MM.1S (cell line): Measurements from ENCODE around the gene BMX.

Experiments used
- DNase-seq: peaks from one replicate; pipeline ENCODE4 v3.0.0-alpha.2; 2015
- H2AFZ ChIP-seq: fragments of 300-600 bp; sonication (generic); 2 replicates; pipeline ENCODE4 v1.6.0; 2016; ENCODE audit warnings: antibody characterized with exemption, low read length
- H3F3A ChIP-seq: fragments of 300-600 bp; sonication (generic); 2 replicates; pipeline ENCODE4 v1.6.1; 2016; ENCODE audit warnings: mild to moderate bottlenecking, antibody characterized with exemption, low read length, moderate library complexity, mixed read lengths; ENCODE audit not compliant: insufficient read depth
- H3K27ac ChIP-seq: fragments of 300-600 bp; sonication (generic); 2 replicates; pipeline ENCODE4 v1.5.1; 2016; ENCODE audit warnings: mild to moderate bottlenecking, low read length
- H3K27me3 ChIP-seq: fragments of 300-600 bp; sonication (generic); replicated peaks from 2 replicates; pipeline ENCODE4 v1.6.0; 2016; ENCODE audit warnings: low read length; ENCODE audit not compliant: insufficient read depth
- H3K36me3 ChIP-seq: fragments of 300-600 bp; sonication (generic); replicated peaks from 2 replicates; pipeline ENCODE4 v1.6.1; 2016; ENCODE audit warnings: mild to moderate bottlenecking, low read length, mixed read lengths; ENCODE audit not compliant: insufficient read depth
- H3K4me1 ChIP-seq: fragments of 300-600 bp; sonication (generic); 2 replicates; pipeline ENCODE4 v1.6.1; 2016; ENCODE audit warnings: low read length, mixed read lengths
- H3K4me2 ChIP-seq: fragments of 300-600 bp; sonication (generic); 2 replicates; pipeline ENCODE4 v1.6.0; 2016; ENCODE audit warnings: low read depth, low read length
- H3K4me3 ChIP-seq: fragments of 300-600 bp; sonication (generic); 2 replicates; pipeline ENCODE4 v1.5.1; 2016; ENCODE audit warnings: low read length, mixed read lengths
- H3K79me2 ChIP-seq: fragments of 300-600 bp; sonication (generic); 2 replicates; pipeline ENCODE4 v1.6.1; 2016; ENCODE audit warnings: mixed run types, low read length, mixed read lengths
- H3K9ac ChIP-seq: fragments of 300-600 bp; sonication (generic); 2 replicates; pipeline ENCODE4 v1.6.1; 2016; ENCODE audit warnings: low read length, mixed read lengths
- H3K9me2 ChIP-seq: fragments of 300-600 bp; sonication (generic); replicated peaks from 2 replicates; pipeline ENCODE4 v1.6.1; 2016; ENCODE audit warnings: mild to moderate bottlenecking, low read length, mixed read lengths; ENCODE audit not compliant: insufficient read depth
- H3K9me3 ChIP-seq: fragments of 300-600 bp; sonication (generic); replicated peaks from 2 replicates; pipeline ENCODE4 v1.6.1; 2016; ENCODE audit warnings: mild to moderate bottlenecking, low read length, mixed read lengths; ENCODE audit not compliant: insufficient read depth
- H4K20me1 ChIP-seq: fragments of 300-600 bp; sonication (generic); 2 replicates; pipeline ENCODE4 v1.6.1; 2016; ENCODE audit warnings: mild to moderate bottlenecking, low read length, moderate library complexity, mixed read lengths; ENCODE audit not compliant: insufficient read depth
- CTCF ChIP-seq: fragments of 300-600 bp; sonication (generic); IDR thresholded peaks from 2 replicates; pipeline ENCODE4 v1.5.1; 2016; ENCODE audit warnings: antibody characterized with exemption, low read length, mixed read lengths
- EZH2 ChIP-seq: fragments of 300-600 bp; sonication (generic); optimal IDR thresholded peaks from 2 replicates; pipeline ENCODE3; 2017; ENCODE audit warnings: low read depth, mild to moderate bottlenecking, antibody characterized with exemption, low read length, mixed read lengths
- EZH2phosphoT487 ChIP-seq: fragments of 300-600 bp; sonication (generic); IDR thresholded peaks from 2 replicates; pipeline ENCODE4 v1.6.1; 2018; ENCODE audit warnings: antibody characterized with exemption, low read length

Gene BMX

DNA sequence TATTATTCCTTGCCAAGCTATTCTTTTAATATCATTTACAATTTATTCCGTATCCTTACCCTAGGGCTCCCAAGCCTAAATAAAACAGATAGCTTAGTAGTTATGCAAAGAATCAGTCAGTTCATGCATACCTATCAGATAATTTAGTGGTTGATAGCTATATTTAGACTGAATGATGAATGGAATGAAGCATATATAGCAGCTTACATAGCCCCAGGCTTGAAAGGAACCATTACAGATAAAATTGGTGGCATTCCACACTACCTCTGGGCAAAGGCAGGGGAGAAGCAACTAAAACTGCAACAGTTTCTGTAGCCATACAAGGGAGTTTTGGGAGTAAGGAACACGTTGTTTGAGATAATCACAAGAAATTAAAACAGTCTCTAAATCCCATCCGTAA lies 97.4 kb downstream of the BMX start:
- H3K36me3 ChIP-seq = no peaks in the 10 kb centered on the region
- no peak overlapping the region for H3K4me2 ChIP-seq
- no peak for TF ChIP-seq EZH2
- H3K9ac ChIP-seq = no peak overlapping the region
- H3K9me3 ChIP-seq = no peaks in the 10 kb centered on the region
- no peaks in the 10 kb centered on the region for H3K4me1 ChIP-seq
- DNase-seq = no peak
- no peaks in the 10 kb centered on the region for H4K20me1 ChIP-seq
- H3K27ac ChIP-seq = no peak overlapping the region
- no peak overlapping the region for H2AFZ ChIP-seq
- H3K79me2 ChIP-seq = no peaks in the 10 kb centered on the region
- no peaks in the 10 kb centered on the region for H3K27me3 ChIP-seq
- no peaks in the 10 kb centered on the region for H3F3A ChIP-seq
- no peak overlapping the region for H3K4me3 ChIP-seq
- no peaks in the 10 kb centered on the region for H3K9me2 ChIP-seq

- H3K4me3 ChIP-seq = no peak overlapping the region
- H3K4me2 ChIP-seq = no peak overlapping the region
- H4K20me1 ChIP-seq = no peaks in the 10 kb centered on the region
- no peak for DNase-seq
- no peaks in the 10 kb centered on the region for H3F3A ChIP-seq
- no peaks in the 10 kb centered on the region for H3K9me2 ChIP-seq
- no peak overlapping the region for H2AFZ ChIP-seq
- H3K9me3 ChIP-seq = no peaks in the 10 kb centered on the region
- no peak overlapping the region for H3K9ac ChIP-seq
- no peaks in the 10 kb centered on the region for H3K4me1 ChIP-seq
- H3K36me3 ChIP-seq = no peaks in the 10 kb centered on the region
- H3K27ac ChIP-seq = no peak overlapping the region
- no peaks in the 10 kb centered on the region for H3K79me2 ChIP-seq
- TF ChIP-seq EZH2 (no peak), CTCF (no peak), EZH2phosphoT487 (no peak)
- H3K27me3 ChIP-seq = no peaks in the 10 kb centered on the region
These were observed 98.9 kb downstream of the BMX start for GRCh38 chrX:15599461-15599860.

DNA sequence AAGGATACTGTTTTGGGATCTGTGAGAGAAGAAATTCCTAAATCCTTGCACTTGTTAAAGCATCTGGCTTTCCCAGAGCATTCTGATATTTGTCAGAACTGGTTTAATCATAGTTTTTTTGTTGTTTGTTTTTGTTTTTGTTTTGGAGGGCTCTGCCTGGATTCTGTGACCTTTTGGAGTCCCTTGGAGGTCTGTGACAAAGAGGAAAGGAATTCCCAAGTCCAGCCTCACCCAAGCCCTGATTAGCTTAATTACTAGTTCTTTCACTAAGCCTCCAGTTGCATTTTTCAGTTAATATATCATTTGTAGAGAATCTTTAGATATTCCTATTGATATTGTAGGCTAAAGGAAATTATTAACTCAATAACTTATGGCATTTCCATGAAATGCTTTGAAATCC lies 99.4 kb downstream of the BMX start:
- Histone ChIP-seq H2AFZ (no peak overlapping the region), H3K27ac (no peak overlapping the region), H4K20me1 (no peaks in the 10 kb centered on the region), H3K79me2 (no peaks in the 10 kb centered on the region), H3K36me3 (no peaks in the 10 kb centered on the region), H3K4me2 (no peak overlapping the region), H3K9me3 (no peaks in the 10 kb centered on the region), H3K9me2 (no peaks in the 10 kb centered on the region), H3K9ac (no peak overlapping the region), H3K4me1 (no peaks in the 10 kb centered on the region), H3F3A (no peaks in the 10 kb centered on the region), H3K27me3 (no peaks in the 10 kb centered on the region), H3K4me3 (no peak overlapping the region)
- TF ChIP-seq CTCF = no peak
- no peak for TF ChIP-seq EZH2phosphoT487
- DNase-seq = no peak

DNA sequence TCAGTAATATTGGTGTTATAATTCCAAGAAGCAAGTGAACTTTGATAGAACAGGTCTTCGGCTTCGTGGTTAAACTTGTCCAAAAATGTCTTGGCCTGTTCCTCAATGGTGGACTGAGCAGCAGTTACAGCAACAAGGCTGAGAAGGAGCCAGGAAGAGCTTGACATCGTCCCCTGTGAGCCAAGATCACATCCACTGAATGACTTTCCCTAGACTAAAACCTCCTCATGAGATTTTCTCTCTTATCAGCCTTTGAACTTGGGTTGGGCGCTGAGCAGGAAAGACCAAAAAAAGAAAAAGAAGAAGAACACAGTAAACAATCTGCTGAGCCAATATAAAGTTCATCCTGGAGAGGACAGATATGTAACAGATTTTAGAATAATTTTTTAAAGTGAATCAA lies 100.1 kb downstream of the BMX start, which contains the start of gene ACE2:
Gene ACE2 (minus strand): TSS at position 216 of the 400 bp plus-strand sequence. CDS start 49 bp downstream, at position 167.
- Histone ChIP-seq H2AFZ (no peak within 1 kb of the TSS), H3K9me3 (no peaks in the 10 kb centered on the region)

More for the DNA sequence above, 100.1 kb downstream of the BMX start, which contains the start of gene ACE2:
- Histone ChIP-seq H3K4me2 (no peak within 1 kb of the TSS), H3K9me2 (no peaks in the 10 kb centered on the region), H3K27ac (no peak within 1 kb of the TSS), H4K20me1 (no peaks in the 10 kb centered on the region), H3K27me3 (no peaks in the 10 kb centered on the region), H3K4me1 (no peaks in the 10 kb centered on the region), H3K4me3 (no peak within 1 kb of the TSS), H3K9ac (no peak within 1 kb of the TSS), H3K79me2 (no peaks in the 10 kb centered on the region), H3F3A (no peaks in the 10 kb centered on the region), H3K36me3 (no peaks in the 10 kb centered on the region)
- TF ChIP-seq EZH2phosphoT487 (no peak), EZH2 (no peak), CTCF (no peak)
- DNase-seq = no peak
